ENCODE measurements around the gene PYGO1.

The PYGO1 gene

GRCh38 chr15:55564347-55565145 is 23.6 kb downstream of the PYGO1 start:
- DNase-seq, result peak in 1 of 2 experiments; percentile 16

GRCh38 chr15:55562601-55563000 is 25.5 kb downstream of the PYGO1 start:
- DNase-seq, result no peak

- no peak for DNase-seq
These were observed 33.1 kb downstream of the PYGO1 start for GRCh38 chr15:55555089-55555488.

- peak; percentile 75 to 89 for DNase-seq
These were observed 35.2 kb downstream of the PYGO1 start for GRCh38 chr15:55552926-55553325.

- DNase-seq, result no peak
These were observed 35.7 kb downstream of the PYGO1 start for GRCh38 chr15:55552451-55552850.

- DNase-seq, result no peak
These were observed 38.8 kb downstream of the PYGO1 start for GRCh38 chr15:55549305-55549704.

- no peak for DNase-seq
These were observed 41.4 kb downstream of the PYGO1 start for GRCh38 chr15:55546718-55547117.

GRCh38 chr15:55535436-55535835 is 52.7 kb downstream of the PYGO1 start:
- DNase-seq, result no peak

- no peak for DNase-seq
These were observed 55.2 kb downstream of the PYGO1 start for GRCh38 chr15:55532944-55533343.

GRCh38 chr15:55530861-55531313 is 57.3 kb downstream of the PYGO1 start:
- DNase-seq, result no peak

- DNase-seq, result no peak
These were observed 59.3 kb downstream of the PYGO1 start for GRCh38 chr15:55528812-55529211.

GRCh38 chr15:55527150-55527549 is 61.0 kb downstream of the PYGO1 start:
- DNase-seq, result peak in 1 of 2 experiments; percentile 4

- peak; percentile 3 to 31 for DNase-seq
These were observed 61.5 kb downstream of the PYGO1 start for GRCh38 chr15:55526559-55527036.

- no peak for DNase-seq
These were observed 65.2 kb downstream of the PYGO1 start for GRCh38 chr15:55522742-55523450.

- no peak for DNase-seq
These were observed 69.5 kb downstream of the PYGO1 start for GRCh38 chr15:55518641-55519040.

- DNase-seq, result no peak
These were observed 70.1 kb downstream of the PYGO1 start for GRCh38 chr15:55518009-55518408.

- DNase-seq, result no peak
These were observed 72.0 kb downstream of the PYGO1 start for GRCh38 chr15:55515991-55516776.

- DNase-seq, result no peak
These were observed 72.7 kb downstream of the PYGO1 start for GRCh38 chr15:55515491-55515890.

- peak; percentile 14 to 78 for DNase-seq
These were observed 73.7 kb downstream of the PYGO1 start for GRCh38 chr15:55514414-55514850.

GRCh38 chr15:55513621-55514413 is 74.3 kb downstream of the PYGO1 start:
- peak in 1 of 2 experiments; percentile 20 for DNase-seq

GRCh38 chr15:55513152-55513551 is 75.0 kb downstream of the PYGO1 start:
- DNase-seq, result no peak

GRCh38 chr15:55507567-55507966 is 80.6 kb downstream of the PYGO1 start:
- no peak for DNase-seq

Measured in NCI-H524 (cell line).